Hepatocyte (in vitro differentiated cells): Measurements from ENCODE around the gene TLR10.

Experiments
- CTCF ChIP-seq: fragments of 200-600 bp; sonication (generic); IDR thresholded peaks from 2 replicates; pipeline ENCODE4 v1.5.1; 2016; ENCODE audit warnings: antibody characterized with exemption, mild to moderate bottlenecking; ENCODE audit not compliant: poor library complexity
- EZH2 ChIP-seq: fragments of 200-600 bp; sonication (generic); IDR thresholded peaks from 2 replicates; pipeline ENCODE4 v1.6.1; 2016; ENCODE audit warnings: antibody characterized with exemption, mild to moderate bottlenecking, borderline replicate concordance
- EZH2phosphoT487 ChIP-seq: fragments of 200-600 bp; sonication (generic); IDR thresholded peaks from one replicate; pipeline ENCODE4 v1.6.1; 2018; ENCODE audit warnings: antibody characterized with exemption, mild to moderate bottlenecking, low read depth, moderate library complexity; ENCODE audit not compliant: unreplicated experiment, severe bottlenecking

GRCh38 chr4:38738940-38739803, 43.6 kb downstream of the TLR10 start:
- TF ChIP-seq CTCF (no peak), EZH2 (no peak), EZH2phosphoT487 (no peak)
